ENCODE measurements around the gene C1orf52.

Gene C1orf52

DNA sequence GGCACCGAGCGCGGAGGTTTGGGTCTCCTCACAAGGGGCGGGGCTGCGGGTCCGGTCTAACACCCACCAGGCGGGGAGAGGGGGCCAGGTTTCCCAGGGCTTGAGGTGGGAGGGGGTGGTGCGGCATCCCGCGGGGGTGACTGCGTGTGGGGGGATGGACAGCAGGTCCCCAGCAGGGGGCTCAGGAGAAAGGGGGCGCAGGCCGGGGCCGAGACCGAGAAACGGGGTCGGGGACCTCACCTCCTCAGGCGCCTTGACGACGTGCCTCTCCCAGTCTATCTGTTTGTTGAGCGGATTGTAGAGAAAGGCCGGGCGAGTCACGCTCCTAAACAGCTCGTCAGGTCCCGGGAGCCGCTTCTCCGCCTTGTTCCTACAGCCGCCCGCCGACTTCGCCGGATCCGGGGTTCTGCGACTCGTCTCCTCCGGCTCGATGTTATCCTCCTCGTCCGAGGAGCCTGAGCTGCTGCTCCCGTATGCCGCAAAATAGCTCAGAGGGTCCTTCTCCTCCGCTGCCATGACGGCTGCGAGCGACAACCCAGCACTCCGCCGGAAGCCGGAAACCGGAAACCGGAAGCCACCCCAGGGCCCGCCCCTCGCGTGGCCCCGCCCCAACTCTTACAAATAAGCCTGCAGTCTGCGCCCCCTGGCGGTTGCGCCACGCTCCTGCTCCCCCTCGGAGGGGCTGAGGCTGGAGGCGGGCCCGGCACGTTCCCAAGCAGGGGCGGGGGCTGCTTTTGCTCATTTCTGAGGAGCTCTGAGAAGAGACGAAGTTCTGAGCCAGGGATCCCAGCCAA is at the start of gene C1orf52:
Gene C1orf52, minus strand, starts transcription at position 545 of the 794 bp plus-strand sequence. Its CDS starts 29 bp downstream, at position 516.
- DNase-seq, result peak; percentile 92 to 97

DNA sequence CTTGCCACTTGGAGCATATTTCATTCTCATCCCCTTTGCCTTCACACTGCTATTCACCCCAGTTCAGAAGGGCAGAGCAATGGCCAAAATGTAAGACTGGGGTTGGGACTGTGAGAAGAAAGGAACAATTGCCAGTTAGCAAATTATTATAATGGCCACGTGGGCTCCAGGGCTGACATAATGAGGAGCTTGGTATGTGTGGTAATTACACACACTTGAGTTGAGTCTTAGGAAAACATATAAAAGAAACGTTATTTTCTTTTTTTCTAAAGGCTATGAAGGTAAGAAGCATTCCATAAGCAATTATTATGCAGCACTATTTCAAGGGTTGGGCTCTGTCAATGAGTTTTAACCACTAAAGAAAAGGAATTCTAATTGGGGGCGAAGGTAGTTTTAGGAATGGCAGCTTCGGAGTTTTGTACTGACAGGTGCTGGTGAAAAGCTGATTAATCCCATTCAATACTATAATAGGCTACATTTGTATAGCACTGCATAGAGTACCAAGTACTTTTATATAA is 49.4 kb upstream of the C1orf52 start:
- DNase-seq, result no peak

DNA sequence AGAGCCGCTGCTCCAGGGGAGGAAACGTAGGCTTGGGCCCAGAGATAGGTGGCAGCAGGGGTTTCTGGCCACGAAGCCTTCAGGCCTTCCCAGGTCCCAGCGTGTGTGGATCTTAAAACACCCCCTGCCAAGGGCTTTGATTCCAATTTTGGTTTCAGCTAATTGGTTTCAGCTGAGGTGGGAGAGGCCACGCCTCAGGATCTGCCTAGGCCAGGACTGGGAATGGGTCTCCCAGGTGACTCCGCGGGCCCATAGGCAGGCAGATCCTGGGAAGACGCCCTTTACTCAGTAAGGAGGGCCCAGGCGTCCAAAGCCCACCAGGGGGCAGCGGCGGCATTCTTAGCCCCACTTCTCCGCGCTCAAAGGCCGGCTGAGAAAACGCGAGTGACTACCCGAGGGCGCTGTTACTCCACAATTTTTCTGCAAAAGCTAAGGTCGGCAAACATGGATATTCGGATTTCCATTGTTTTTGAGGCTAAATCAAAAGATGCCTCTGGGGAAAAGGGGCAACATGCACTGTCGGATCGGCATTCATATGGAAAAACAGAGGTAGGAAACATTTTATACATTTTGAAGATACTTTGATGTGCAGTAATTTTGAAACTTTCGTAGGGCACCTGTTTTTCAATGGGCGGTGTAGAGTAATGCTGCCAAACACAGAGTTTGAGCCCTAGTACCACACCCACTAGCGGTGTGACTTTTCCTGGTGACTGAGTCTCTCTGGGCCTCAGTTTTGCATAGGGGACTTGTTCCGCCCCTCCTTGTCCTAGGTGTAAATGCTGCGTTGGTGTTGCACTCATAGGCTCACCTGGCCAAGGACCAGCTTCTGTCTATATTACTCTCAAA is 48.7 kb upstream of the C1orf52 start:
- peak; percentile 77 to 94 for DNase-seq

DNA sequence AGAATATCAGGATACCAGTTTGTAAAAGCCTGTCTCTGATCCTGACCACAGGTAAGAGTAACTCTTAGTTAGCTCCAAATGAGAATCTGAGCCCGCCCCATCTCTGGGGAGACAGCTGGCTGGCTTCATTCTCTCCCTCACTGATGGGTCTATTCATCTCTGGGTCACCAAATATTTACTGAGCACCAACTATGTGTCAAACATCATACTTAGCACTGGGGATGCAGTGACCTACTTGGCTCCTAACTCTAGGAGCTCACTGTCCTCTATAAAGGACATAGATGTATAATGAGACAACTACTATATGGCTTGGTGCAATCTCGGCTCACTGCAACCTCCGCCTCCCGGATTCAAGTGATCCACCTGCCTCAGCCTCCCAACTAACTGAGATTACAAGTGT is 46.8 kb upstream of the C1orf52 start:
- DNase-seq, result no peak

DNA sequence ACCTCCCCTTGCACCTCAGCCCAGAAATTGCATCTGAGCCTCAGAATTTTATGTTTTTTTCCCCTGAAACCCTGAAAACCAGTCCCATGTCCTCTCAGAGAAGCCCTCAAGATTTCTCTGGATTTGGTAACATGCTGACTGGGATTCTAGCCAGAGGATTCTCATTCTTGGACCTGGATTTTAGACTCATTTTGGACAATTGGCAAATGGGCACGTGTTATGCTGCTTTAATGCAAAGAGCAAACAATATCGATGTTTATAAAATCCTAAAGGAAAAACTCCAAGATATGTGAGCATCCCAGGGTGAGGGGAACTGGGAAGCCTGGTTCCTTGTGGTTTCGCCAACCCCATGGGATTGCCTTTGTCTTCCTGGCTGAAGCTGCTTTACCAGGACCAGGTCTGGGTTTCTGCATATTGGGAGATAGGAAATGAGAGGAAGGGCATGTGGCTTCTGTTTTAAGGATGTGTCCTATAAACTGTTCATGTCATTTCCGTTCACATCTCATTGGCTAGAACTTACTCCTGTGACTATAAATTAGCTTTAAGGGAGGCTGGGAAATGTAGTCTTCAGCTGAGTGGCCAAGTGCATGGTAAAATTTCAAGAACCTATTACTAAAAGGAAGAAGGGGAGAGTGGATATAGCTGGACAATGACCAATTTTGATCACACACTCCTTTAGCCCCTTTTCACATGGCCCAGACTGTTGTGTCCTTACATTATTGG is 44.1 kb upstream of the C1orf52 start:
- DNase-seq, result peak in 1 of 2 experiments; percentile 17

DNA sequence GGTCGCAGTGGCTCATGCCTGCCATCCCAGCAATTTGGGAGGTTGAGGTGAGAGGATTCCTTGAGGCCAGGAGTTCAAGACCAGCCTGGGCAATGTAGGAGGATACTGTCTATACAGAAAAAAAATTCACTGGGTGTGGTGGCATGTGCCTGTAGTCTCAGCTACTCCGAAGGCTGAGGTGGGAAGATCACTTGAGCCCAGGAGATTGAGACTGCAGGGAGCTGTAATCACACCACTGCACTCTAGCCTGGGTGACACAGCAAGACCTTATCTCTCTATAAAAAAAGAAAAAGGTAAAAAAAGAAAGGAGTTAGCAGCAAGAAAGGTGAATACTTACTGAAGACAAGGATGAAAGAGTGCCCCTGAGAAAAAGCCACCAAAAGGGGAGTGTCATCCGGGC is 40.7 kb upstream of the C1orf52 start:
- no peak for DNase-seq

DNA sequence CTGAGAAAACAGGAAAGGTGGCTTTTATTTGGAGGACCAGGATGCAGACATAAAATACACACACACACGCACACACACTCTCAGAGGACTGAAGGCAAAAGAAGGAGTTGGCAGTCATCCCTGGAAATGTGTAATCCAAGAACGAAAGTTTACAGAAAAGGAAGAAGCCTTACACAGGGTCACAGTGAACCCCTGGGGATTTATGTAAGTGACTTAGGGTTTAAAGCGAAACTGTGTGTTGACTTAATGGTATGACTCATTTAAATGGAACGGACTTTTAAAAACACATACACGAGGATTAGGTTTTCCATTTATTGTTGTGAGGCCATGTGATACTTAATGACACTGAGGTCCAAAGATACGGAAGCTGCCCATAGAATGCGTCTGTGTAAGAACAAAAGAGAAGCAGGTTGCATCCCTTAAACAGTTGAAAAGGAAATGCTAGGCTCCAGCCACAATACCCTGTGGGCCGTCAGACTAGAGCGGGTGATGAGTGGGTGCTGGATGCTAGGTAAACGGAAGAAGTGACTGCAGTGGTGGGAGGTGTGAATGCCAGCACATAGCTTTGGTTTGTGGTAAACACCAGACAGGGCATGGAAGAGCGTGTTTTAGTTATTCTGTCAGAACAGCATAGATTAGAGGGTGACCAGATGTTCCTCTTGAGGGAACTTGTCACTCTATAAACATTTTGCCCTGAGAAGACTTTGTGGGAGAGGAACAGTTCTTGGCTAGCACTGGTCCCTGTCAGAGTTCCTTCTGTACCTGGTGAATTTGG is 38.6 kb upstream of the C1orf52 start:
- no peak for DNase-seq

DNA sequence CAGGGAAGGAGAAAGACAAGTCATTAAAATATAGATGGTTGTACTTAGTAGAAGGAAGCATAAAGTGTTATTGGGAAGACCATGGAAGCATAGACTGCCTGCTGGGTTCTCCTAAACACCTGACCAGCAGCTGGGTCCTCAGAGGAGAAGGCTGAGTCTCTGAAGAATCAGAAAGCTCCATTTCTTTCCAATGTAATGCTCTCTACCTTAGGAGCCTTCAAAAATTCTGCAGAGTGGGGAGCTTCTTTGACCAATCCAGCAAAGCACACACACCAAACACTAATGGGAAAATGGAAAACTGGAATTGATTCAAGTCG is 38.0 kb upstream of the C1orf52 start:
- DNase-seq, result no peak

DNA sequence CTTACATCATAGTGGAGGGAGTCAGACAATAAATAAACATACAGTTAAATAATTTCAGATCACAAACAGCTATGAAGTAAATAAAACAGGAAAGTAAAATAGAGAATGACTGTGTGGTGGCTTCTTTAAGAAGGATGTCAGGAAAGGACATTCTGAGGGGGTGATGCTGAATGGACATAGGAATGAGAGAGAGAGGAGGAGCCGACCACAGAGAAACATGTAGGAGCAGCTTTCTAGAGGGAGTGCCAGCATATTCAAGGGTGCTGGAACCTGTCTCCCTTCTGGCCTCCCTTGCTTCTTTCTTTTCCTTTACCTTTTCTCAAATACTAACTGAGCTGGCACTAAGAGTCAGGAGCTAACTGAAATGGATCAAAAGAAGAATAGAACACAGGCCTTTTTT is 37.5 kb upstream of the C1orf52 start:
- DNase-seq, result no peak

DNA sequence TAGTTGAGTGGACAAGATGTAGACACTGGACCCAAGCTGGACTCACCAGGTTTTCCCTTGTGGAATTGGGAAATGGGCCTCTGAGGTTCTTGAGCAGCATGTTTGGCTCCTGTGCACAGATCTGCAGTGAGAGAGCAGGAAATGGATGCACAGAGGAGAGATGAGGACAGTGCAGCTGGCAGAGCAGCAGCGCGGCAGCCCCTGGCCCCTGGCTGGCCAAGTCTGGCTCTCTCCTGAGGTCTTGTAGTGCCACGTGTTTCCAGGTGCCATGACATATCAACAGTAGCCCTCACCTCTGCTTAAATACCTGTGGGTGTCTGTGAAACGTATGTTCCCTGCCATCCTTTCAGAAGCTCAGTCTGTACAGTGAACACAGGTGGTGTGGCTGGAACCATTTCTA is 36.2 kb upstream of the C1orf52 start:
- no peak for DNase-seq

DNA sequence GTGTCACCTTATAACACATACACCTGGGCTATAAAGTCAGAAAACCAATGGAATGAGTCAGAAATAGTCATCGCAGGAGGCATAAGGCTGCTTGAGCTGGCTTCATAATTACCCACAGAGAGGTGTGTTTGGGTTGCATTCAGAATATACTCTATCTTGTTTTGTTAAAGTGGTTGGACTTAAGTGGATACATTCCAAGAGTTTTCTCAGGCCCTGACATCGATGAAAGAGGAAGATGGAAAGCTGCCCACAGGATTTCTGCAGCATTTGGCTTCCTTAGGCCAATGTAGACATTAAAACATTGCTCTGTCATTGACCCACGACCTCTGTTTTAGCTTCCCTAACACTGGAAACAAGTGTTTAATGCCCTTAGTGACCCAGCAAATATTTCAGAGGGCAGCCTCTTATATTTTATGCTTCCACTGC is 35.6 kb upstream of the C1orf52 start:
- no peak for DNase-seq

DNA sequence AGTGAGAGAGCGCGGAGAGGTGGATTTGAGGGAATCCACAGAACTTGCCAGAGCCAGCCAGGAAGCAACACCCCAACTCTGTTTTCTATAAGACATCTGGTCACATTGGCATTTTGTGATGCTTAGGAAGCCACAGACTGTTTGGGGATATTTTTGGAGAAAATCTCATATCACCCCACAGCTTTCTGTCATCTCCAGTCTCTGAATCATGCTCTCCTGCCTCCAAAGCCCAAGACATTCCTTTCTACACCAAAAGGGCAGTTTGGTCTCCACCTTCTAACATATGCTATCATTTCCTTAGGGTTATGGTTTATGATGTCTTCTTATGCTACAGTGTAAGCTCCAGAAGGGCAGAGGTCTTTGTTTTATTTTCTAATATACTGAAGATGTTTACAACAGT is 31.4 kb upstream of the C1orf52 start:
- no peak for DNase-seq

DNA sequence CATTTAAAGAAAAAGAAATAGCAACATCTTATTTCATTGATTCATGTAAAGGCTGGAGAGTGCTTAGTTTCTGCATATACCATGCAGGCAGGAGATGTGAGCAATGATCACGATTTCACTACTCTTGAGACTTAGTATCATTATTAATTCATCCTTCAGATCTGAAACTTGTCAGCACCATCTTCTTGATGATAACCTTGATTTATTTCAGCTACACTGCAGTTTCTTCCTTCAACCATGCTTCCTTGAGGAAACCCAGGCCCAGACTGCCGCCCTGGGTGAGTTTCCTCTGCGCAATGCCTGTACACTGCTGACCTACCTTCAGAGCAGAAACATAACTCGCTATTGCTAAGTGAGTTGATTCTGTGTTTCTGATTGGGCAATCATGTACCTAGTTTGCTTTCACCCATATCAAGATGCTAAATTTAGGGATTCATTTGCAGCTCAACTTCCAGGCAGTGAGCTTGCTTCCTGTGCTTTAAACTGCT is 30.4 kb upstream of the C1orf52 start:
- DNase-seq, result no peak

DNA sequence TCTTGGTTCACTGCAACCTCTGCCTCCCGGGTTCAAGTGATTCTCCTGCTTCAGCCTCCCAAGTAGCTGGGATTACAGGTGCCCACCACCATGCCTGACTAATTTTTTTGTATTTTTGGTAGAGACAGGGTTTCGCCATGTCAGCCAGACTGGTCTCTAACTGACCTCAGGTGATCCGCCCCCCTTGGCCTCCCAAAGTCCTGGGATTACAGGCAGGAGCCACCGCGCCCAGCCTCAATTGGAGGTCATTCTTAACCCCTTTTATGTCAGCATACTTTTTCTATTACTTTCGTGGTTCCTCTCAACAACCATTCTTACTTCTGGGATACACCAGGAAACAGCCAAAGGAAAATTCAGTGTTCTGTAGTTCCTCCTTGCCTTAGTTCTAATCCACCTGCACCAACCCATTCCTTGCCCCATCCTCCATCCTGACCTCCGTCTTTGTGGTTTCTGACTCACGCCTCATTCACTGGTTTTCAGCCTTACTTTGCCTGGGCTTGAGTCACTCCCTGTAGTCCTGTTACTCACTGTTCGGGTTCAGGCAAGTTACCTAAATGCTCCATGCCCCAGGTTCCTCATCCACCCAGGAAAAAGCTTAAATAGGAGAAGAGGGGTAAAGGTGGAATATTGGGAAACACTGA is 29.9 kb upstream of the C1orf52 start:
- no peak for DNase-seq

DNA sequence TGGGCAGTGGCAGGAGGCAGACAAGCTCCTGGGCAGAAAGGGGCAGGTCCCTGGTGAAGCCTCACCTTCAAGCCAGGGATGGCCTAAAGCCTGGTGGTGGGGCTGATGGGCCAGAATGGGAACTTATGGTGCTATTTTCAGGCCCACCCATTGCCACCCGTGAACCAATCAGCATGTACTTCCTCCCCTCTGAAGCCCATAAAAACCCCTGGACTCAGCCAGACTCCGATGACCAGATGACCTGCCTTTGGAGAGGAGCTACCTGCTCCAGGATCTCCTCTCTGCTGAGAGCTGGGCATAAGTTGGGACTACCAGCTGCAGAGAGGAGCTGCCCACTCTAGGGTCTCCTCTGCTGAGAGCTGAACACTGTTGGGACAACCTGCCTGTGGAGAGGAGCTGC is 24.7 kb upstream of the C1orf52 start:
- DNase-seq, result no peak

DNA sequence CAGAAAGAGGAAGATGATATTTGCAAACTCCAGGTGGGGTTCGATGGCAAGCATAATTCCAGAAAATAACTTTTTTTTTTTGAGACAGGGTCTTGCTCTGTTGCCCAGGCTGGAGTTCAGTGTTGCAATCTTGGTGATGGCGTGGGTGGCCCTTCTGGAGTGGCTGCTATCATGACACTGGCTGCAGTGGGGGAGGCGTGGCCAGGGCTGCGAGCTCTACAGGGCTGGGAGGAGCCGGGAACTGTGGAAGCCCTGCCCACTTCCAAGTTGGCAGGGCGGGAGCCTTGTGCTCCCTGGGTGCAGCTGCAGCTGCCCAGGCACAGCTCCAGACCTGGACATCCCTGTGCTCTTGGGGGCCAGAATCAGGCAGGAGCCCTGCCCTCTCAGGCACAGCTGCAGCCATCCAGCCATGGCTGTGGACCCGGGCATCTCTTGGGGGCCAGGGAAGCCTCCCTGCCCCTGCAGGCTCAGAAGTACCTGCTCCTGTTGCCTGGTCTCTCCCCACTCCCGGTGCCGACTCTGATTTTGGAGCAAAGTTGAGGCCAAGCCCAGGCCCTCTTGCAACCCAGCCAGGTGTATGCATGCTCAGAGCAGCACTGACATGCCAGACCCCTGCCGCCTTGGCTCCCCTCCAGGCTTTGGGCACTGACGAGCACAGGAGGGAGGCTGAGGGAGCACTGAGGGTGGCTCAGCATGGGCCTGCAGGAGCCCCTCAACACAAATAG is 24.2 kb upstream of the C1orf52 start:
- DNase-seq, result peak in 1 of 2 experiments; percentile 78

DNA sequence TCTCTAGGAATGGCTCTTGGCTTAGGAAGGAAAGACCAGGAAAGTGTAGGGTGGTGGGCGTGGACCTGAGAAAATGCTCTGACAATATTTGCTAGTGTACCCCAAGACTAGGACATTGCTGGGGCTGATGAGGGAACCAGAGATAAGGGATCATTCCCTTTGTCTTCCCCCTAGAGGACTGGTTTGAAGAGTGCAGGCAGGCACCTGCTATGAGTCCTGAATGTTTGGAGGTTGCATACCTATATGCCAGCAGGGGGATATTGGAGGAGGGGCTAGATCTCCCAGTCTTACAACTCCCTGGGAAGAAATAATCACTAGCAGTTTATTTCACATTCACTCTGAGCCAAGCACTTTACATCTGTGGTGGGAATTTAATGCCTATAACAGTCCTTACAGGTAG is 23.0 kb upstream of the C1orf52 start:
- no peak for DNase-seq

DNA sequence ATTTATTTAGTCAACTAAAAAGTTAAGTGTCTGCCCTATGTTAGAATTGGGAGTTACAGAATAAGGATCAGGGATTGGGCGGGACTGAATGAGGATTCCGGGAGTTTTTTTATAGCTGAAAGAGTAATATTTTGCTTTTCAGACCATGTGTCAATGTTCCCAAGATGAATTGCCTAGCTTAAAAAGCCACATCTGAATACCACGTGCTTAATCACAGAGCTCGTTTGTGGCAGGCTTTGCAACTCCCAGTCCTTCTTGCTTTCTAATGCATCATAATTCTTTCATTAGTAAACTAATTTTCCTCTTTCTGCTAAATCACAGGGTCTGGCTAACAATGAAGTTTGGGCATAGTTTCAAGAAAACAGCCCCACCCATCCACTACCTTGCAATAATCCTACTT is 21.2 kb upstream of the C1orf52 start:
- no peak for DNase-seq

DNA sequence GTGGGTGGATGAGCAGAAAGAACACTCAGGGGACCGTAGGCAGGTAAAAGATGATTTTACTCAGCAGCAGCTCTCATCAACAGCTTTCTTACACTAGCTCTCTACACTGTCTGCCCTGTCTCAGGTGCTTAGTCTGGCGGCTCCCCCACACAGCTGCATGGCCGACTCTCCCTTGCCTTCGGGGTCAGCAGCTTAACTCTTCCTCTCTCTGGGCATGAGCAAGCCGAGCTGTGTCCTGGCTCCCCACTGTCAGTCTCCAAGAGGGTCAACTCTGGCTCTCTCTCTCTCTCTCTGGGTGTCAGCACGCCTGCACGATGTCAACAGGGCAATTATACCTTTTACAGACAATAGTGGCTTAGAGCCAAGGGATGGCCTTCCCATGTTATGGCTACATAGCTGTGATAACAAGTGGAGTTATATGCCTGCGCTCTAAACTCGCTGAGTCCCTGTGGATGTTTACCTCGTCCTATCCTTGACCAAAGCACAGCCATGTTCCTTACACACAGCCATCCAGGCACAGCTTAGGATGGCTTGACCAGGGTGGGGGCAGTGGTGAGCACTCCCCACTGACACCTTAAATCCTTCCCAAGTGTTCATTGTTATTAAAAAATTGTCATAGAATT is 20.1 kb upstream of the C1orf52 start:
- DNase-seq, result no peak

DNA sequence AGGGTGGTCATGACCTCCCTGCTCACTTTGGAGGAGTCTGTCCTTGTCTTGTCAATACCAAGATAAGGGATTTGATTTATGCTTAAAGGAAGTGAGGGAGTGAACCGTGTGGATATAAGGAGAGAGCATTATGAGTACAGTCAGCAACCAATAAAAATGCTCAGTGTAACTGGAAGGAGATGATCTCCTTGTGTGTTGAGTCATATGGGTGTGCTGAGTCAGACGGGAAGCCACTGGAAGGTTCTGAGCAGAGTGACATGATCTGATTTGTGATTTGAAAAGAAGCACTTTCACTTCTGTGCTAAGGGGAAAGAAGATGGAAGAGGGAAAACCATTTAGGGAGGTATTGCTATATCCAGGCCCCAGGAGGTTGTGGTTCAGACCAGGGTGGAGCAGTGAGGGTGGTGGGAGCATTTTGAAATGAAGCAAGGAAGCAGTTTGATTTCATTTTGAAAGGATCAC is 19.4 kb upstream of the C1orf52 start:
- no peak for DNase-seq

DNA sequence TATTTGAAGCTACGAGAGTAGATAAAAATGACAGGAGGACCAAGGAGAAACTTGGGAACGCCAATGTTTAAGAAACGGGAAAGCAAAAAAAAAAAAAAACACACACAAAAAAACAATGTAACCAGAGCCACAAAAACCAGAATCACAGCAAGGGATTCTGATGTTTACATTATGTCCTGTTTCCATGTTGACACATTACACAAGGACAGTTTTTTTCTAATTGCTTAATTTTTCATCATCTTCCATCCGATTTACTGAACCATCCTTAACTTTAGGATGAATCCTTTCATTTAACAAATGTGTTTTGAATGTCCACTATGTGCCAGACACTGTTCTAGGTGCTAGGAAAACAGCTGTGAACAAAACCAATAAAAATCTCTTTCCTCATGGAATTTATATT is 18.3 kb upstream of the C1orf52 start:
- DNase-seq, result no peak
